GM12892 (cell line): Measurements from ENCODE around the gene SOX13.

Source experiments
- POLR2A ChIP-seq: IDR thresholded peaks from 2 replicates; pipeline ENCODE4 v1.6.1; 2011; ENCODE audit warnings: low read depth, low read length, control low read depth
- TAF1 ChIP-seq: IDR thresholded peaks from 2 replicates; pipeline ENCODE4 v1.6.1; 2011; ENCODE audit warnings: low read depth, mild to moderate bottlenecking, control low read depth, low read length, borderline replicate concordance

DNA sequence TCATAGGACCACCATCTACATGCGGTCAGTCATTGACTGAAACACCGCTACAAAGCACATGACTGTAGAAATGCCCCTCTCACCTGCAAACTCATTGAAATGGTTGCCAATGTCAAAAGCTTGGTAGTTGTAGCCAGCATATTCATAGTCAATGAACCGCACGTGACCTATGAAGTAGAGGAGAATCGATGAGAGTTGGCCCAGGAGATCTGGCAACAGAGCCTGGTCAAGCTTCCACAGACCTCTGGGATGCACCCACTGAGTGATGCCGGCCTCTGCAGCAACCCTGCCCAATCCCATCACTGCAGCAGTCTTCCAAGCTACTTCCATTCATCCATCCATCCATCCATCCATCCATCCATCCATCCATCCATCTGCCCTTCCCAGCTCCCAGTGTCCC lies 67.0 kb downstream of the SOX13 start:
- no peak for TF ChIP-seq POLR2A
- no peak for TF ChIP-seq TAF1
